Renal pelvis (tissue), 12 donors: ENCODE measurements around the gene WDR13. TPM values are rescaled to one million over a fixed set of nuclear protein-coding genes. Genes with fewer than 3 reads are reported as not detected.
"Not testable (repeated sequence)": the region's sequence is repeated elsewhere in the genome, so short reads cannot be mapped to it uniquely, and the experiment has no call there.

Experiments
- DNase-seq: peaks from one replicate; pipeline ENCODE4 v3.0.0-alpha.2; 2013
- long read RNA-seq, 16 experiments: transcript quantifications; one replicate each; lab custom pipeline, GENCODE V29; 2026
- polyA plus RNA-seq, 3 donors: library from polyadenylated mRNA; unstranded; fragments of 120-200 nt; gene quantifications; one replicate each; pipeline ENCODE4 v1.2.1, GENCODE V29; 2013; ENCODE audit not compliant: insufficient read length in 3 of 3

WDR13 gene
- 100 to 1,000 TPM; 145 to 177 (median 154) TPM for polyA plus RNA-seq
- long read RNA-seq, donor 1, full-length matches to known transcripts = 25 of 31 reads
- long read RNA-seq, donor 1, partial matches to known transcripts = 6 of 31 reads
- long read RNA-seq, donor 1, other reads (novel, unspliced or antisense) = 0 of 31 reads
- long read RNA-seq, donor 2, full-length matches to known transcripts = 32 of 38 reads
- long read RNA-seq, donor 2, partial matches to known transcripts = 0 of 38 reads
- long read RNA-seq, donor 2, other reads (novel, unspliced or antisense) = 6 of 38 reads
- long read RNA-seq, donor 3, full-length matches to known transcripts = 24 of 35 reads
- long read RNA-seq, donor 3, partial matches to known transcripts = 5 of 35 reads
- long read RNA-seq, donor 3, other reads (novel, unspliced or antisense) = 6 of 35 reads
- long read RNA-seq, donor 4, full-length matches to known transcripts = 39 of 39 reads
- long read RNA-seq, donor 4, partial matches to known transcripts = 0 of 39 reads
- long read RNA-seq, donor 4, other reads (novel, unspliced or antisense) = 0 of 39 reads
- long read RNA-seq, donor 5, full-length matches to known transcripts = 11 of 16 reads
- long read RNA-seq, donor 5, partial matches to known transcripts = 0 of 16 reads
- long read RNA-seq, donor 5, other reads (novel, unspliced or antisense) = 5 of 16 reads
- long read RNA-seq, donor 6, full-length matches to known transcripts = 24 of 29 reads
- long read RNA-seq, donor 6, partial matches to known transcripts = 5 of 29 reads
- long read RNA-seq, donor 6, other reads (novel, unspliced or antisense) = 0 of 29 reads
- long read RNA-seq, donor 7, full-length matches to known transcripts = 35 of 35 reads
- long read RNA-seq, donor 7, partial matches to known transcripts = 0 of 35 reads
- long read RNA-seq, donor 7, other reads (novel, unspliced or antisense) = 0 of 35 reads
- long read RNA-seq, donor 8, full-length matches to known transcripts = 14 of 14 reads
- long read RNA-seq, donor 8, partial matches to known transcripts = 0 of 14 reads
- long read RNA-seq, donor 8, other reads (novel, unspliced or antisense) = 0 of 14 reads
- long read RNA-seq, donor 9, full-length matches to known transcripts = 43 of 49 reads
- long read RNA-seq, donor 9, partial matches to known transcripts = 0 of 49 reads
- long read RNA-seq, donor 9, other reads (novel, unspliced or antisense) = 6 of 49 reads
- long read RNA-seq, donor 10, full-length matches to known transcripts = 19 of 24 reads
- long read RNA-seq, donor 10, partial matches to known transcripts = 0 of 24 reads
- long read RNA-seq, donor 10, other reads (novel, unspliced or antisense) = 5 of 24 reads
- long read RNA-seq, donor 11, full-length matches to known transcripts = 13 of 13 reads
- long read RNA-seq, donor 11, partial matches to known transcripts = 0 of 13 reads
- long read RNA-seq, donor 11, other reads (novel, unspliced or antisense) = 0 of 13 reads
- long read RNA-seq, donor 12, full-length matches to known transcripts = 34 of 34 reads
- long read RNA-seq, donor 12, partial matches to known transcripts = 0 of 34 reads
- long read RNA-seq, donor 12, other reads (novel, unspliced or antisense) = 0 of 34 reads
- long read RNA-seq, donor 13, full-length matches to known transcripts = 16 of 21 reads
- long read RNA-seq, donor 13, partial matches to known transcripts = 5 of 21 reads
- long read RNA-seq, donor 13, other reads (novel, unspliced or antisense) = 0 of 21 reads
- long read RNA-seq, donor 14, full-length matches to known transcripts = 44 of 54 reads
- long read RNA-seq, donor 14, partial matches to known transcripts = 10 of 54 reads
- long read RNA-seq, donor 14, other reads (novel, unspliced or antisense) = 0 of 54 reads
- long read RNA-seq, donor 15, full-length matches to known transcripts = 23 of 33 reads
- long read RNA-seq, donor 15, partial matches to known transcripts = 10 of 33 reads
- long read RNA-seq, donor 15, other reads (novel, unspliced or antisense) = 0 of 33 reads
- long read RNA-seq, donor 16, full-length matches to known transcripts = 34 of 47 reads
- long read RNA-seq, donor 16, partial matches to known transcripts = 13 of 47 reads
- long read RNA-seq, donor 16, other reads (novel, unspliced or antisense) = 0 of 47 reads

- DNase-seq = peak; percentile 90
Observed at GRCh38 chrX:48597353-48598264, at the start of gene WDR13. Gene WDR13 (plus strand): TSS chrX:48597492. CDS start chrX:48597997, 505 bp downstream.

- DNase-seq = no peak
Observed at GRCh38 chrX:48548871-48549270, 48.4 kb upstream of the WDR13 start.

- not testable (repeated sequence) for DNase-seq
Observed at GRCh38 chrX:48555731-48556325, 41.5 kb upstream of the WDR13 start.

GRCh38 chrX:48558271-48558670 is 39.0 kb upstream of the WDR13 start:
- no peak for DNase-seq

GRCh38 chrX:48559636-48560035 is 37.7 kb upstream of the WDR13 start:
- no peak for DNase-seq

GRCh38 chrX:48560056-48560455 is 37.2 kb upstream of the WDR13 start:
- no peak for DNase-seq

- DNase-seq = no peak
Observed at GRCh38 chrX:48560681-48561080, 36.6 kb upstream of the WDR13 start.

GRCh38 chrX:48569958-48570357 is 27.3 kb upstream of the WDR13 start:
- no peak for DNase-seq

GRCh38 chrX:48573690-48574269 is 23.5 kb upstream of the WDR13 start:
- DNase-seq = peak; percentile 23

- peak; percentile 89 for DNase-seq
Observed at GRCh38 chrX:48574270-48575266, 22.7 kb upstream of the WDR13 start, which contains the start of gene RBM3. Gene RBM3 (plus strand): TSS chrX:48574484. CDS start chrX:48575181, 697 bp downstream.

GRCh38 chrX:48575642-48576041 is 21.6 kb upstream of the WDR13 start:
- DNase-seq = no peak

GRCh38 chrX:48576108-48576507 is 21.2 kb upstream of the WDR13 start:
- DNase-seq = no peak

GRCh38 chrX:48578661-48579128 is 18.6 kb upstream of the WDR13 start:
- DNase-seq = no peak

GRCh38 chrX:48579259-48579658 is 18.0 kb upstream of the WDR13 start:
- no peak for DNase-seq

- no peak for DNase-seq
Observed at GRCh38 chrX:48580662-48581061, 16.6 kb upstream of the WDR13 start.

- no peak for DNase-seq
Observed at GRCh38 chrX:48584698-48585097, 12.6 kb upstream of the WDR13 start.
